Measurements from ENCODE around the gene CTU2.

Gene CTU2

DNA sequence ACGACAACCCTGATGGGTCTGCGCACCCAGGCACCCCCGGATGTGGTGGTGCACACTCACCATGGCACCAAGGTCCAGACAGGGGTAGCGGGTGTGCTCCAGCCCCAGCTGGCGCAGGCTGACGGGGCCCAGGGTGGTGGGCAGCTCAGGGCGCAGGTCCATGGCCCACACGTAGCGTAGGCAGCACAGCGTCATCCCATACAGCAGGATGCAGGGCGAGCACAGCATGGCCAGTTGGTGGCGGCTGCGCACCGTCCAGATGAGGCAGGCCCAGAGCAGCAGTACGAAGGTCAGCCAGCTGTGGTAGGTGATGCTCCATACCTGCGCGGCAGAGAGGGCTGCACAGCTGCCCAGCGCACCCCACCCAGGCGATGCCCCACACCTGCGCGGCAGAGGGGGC lies 29.8 kb downstream of the CTU2 start:
- intact Hi-C loops (cut with DNase I): loop anchor here (2.0 to 5.0 kb wide), 2 partner anchors 49 to 66 kb away; partner anchors contain the start of genes CDT1 and PIEZO1
- no peak for DNase-seq

- intact Hi-C loops (cut with DNase I): loop anchor here (2.0 to 5.0 kb wide), 2 partner anchors 48 to 66 kb away; partner anchors contain the start of genes CDT1 and PIEZO1
- DNase-seq: no peak
Measured at GRCh38 chr16:88736496-88736895, 30.2 kb downstream of the CTU2 start.

DNA sequence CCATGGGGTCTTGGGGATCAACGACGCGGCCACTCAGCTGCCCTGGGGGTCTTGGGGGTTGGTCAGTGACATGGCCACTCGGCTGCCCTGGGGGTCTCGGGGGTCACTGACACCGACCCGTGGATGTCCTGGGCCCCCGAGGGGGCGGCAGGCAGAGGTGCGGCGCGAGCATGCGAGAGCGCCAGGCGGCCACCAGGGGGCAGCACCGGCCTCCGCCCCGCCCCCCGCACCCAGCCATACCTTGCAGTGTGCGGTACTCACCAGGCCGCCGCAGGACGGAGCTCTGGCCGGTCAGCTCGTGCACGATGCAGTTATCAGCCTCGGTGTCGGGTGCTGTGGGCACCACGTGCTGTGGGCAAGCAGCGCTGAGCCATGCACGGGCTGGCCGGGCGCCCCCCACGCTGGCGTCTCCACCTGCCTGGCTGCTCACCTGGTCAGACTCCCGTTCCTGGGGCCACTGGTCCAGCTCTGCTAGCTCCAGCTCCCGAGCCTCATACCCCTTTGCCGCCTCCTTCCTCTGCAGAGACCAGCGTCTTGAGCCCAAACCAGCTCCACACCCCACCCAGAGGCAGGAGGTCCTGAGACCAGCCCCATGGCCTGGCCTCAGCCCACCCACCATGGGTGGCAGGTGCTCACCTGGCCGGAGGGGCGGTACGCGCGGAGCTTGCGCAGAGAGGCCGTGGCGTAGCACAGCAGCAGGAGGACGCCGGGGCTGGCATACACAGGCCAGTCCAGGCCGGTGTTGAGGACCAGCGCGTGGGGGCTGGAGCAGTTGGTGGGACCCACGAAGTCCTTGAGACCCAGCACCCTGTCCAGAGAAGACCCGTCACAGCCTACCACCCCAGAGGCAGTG lies 31.2 kb downstream of the CTU2 start:
- intact Hi-C loops (cut with DNase I): loop anchor here (2.0 to 5.0 kb wide), 2 partner anchors 47 to 65 kb away; partner anchors contain the start of genes CDT1 and PIEZO1
- peak in 41 of 42 donors; percentile 19 to 87 (median 65) for DNase-seq

DNA sequence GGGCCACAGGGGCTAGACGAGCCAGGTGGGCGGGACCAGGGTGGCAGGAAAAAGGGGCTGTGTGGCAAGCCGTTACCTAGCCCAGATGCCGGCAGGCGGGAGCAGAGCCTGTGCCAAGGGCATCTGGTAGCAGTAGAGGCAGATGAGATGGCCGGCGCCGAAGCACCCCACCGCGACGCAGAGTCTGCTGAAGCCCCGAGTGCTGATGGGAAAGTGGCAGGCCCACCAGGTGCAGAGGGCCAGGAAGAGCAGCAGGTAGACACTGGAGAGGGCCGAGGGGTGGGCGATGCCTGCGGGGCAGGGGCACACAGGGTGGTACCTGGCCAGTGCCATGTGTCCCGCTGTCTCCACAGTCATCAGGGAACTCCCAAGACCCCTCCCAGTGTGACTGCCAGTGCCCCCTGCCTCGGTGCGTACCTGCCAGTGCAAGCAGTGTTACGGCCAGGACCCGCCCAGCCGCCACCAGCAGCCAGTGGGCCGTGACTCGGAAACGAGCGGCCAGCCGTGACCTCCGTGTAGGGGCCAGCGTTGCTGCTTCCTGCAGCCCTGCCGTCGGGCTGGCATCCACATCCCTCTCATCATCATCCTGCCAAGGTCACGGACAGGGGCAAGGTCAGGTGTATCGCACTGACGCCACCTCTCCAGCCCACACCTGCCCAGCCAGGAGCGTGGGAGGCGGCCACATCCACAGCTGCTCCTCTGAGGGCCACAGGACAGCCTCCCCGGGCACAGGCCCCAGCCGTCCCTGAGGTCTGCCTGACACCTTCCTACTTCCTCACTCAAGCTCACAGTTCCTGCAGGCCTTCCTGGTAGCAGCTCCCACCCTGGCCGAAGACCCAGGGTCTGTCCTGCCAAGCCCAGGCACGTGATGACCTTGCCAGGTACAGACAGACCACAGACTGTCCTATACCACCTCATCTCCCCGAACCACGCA lies 32.1 kb downstream of the CTU2 start:
- DNase-seq: no peak
- intact Hi-C loops (cut with DNase I): loop anchor here (5.0 kb wide), 1 partner anchor 64 kb away; the partner anchor contains the start of gene CDT1

DNA sequence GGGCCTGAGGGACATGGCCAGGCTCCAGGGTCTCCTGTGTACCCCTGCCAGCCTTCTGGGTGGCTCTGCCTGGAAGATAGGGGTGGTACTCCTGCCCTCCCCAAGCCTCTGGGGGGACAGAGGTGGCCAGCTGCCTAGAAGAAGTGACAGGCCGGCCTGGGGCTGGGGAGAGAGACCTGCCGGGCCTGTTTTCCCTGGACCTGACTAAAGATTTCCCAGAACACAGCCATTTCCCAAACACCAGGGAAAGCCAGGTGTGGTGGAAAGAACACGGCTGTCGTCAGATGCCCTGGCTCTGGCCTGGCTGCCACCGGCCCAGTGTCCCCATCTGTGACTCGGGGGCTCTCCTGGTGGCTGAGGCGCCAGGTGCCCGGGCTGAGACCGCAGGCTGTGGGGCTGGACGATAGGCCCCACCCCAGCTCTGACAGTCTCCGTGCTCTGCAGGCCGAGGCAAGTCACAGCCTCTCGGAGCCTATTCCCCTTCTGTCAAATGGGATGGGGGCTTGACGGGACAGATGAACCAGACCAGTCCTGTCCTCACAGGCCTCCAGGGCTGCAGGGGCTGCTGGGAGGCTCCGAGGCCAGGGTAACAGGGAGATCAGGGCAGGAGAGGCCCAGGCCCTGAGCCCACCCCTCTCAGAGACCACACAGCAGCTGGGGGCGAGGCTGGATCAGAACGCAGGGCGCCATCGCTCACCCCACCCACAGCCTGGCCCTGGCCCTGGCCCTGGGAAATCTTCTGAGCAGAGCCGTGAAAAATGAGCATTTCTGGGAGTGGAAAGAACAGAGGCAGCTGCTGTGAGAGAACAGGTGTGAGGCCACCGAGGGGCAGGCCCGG lies 33.1 kb downstream of the CTU2 start:
- intact Hi-C loops (cut with DNase I): loop anchor here (5.0 kb wide), 1 partner anchor 63 kb away; the partner anchor contains the start of gene CDT1
- no peak for DNase-seq

DNA sequence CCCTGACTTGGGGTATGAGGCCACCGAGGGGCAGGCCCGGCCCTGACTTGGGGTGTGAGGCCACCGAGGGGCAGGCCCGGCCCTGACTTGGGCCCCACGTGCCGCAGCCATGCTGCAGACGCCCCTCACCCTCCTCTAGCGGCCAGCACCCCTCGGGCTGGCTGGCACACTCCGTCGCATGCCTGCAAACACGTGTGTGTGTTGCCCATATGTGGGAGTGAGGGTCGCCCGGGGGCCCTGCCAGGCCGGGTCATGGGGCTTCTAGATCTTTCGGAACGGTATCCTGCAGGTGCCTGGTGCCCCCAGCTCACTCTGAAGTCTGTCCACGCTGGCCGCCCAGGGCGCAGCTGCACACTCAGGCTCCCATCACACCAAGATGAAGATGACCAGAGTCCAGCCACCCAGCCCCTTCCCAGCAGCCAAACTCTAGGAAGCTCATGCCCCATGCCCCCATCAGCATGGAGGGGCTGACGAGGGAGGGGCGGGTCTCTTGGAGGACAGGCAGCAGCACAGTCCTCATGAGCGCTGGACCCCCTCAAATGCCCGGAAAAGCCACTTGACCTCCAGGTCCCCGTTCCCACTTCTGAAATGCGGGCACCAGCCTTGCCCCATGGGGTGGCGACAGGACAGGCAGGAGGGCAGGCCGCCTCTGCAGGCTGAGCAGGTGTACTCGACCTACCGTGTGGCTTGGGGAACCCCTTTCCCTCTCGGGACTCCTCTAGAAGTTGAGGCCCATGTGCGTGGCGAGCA lies 33.8 kb downstream of the CTU2 start:
- intact Hi-C loops (cut with DNase I): loop anchor here (5.0 kb wide), 1 partner anchor 62 kb away; the partner anchor contains the start of gene CDT1
- no peak for DNase-seq

GRCh38 chr16:88740727-88741055 lies 34.4 kb downstream of the CTU2 start:
- intact Hi-C loops (cut with DNase I): no loop called here
- DNase-seq: no peak

DNA sequence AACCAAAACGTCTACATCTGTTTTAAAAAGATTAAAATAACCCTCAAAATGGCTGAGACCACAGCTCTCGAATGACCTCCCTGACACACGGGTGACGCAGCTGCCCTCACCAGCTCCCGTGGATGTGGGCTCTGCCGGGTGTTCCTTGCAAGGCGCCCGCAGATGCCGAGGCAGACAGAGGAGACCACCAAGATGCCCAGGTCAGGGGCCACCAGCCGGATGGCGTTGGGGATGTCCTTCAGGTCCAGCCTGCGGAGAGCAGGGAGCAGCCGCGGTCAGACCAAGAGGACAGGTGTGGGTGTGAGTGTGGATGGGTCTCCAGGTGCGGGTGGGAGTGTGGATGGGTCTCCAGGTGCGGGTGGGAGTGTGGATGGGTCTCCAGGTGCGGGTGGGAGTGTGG lies 35.1 kb downstream of the CTU2 start:
- intact Hi-C loops (cut with DNase I): no loop called here
- DNase-seq: no peak

DNA sequence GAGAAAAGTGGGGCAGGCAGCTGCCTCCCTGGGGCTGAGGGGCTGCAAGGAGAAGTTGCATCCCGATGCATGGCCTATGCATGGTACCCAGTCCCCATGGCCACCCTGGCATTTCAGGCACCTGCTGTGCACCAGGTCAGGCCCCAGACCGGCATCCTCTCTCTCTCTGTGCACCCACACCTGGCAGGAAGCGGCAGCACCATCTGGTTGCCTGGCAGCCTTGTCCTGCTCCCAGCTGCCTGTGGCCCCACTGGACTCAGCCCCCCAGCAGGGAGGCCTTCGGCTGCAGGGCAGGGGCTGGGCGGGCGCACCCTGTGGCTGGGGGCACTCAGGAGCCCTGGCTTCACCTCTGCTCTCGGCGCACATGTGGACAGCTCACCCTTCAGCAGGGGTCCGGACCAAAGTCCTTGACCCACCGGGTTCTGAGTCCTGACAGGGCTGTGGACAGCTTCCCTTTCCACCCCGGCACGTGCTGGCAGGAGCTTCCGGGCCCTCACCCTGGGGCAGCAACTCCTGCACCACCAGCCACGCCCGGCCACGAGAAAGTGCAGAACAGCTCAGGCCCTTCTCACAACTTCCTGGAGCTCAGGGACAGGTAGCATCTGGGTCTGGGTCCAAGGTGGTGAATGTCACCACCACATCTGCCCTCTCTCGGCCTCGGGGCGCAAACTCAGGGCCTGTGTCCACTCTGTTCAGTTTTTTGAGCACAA lies 36.7 kb downstream of the CTU2 start:
- intact Hi-C loops (cut with DNase I): loop anchor here (2.0 kb wide), 1 partner anchor 46 kb away; no protein-coding TSS in a partner anchor
- no peak for DNase-seq

DNA sequence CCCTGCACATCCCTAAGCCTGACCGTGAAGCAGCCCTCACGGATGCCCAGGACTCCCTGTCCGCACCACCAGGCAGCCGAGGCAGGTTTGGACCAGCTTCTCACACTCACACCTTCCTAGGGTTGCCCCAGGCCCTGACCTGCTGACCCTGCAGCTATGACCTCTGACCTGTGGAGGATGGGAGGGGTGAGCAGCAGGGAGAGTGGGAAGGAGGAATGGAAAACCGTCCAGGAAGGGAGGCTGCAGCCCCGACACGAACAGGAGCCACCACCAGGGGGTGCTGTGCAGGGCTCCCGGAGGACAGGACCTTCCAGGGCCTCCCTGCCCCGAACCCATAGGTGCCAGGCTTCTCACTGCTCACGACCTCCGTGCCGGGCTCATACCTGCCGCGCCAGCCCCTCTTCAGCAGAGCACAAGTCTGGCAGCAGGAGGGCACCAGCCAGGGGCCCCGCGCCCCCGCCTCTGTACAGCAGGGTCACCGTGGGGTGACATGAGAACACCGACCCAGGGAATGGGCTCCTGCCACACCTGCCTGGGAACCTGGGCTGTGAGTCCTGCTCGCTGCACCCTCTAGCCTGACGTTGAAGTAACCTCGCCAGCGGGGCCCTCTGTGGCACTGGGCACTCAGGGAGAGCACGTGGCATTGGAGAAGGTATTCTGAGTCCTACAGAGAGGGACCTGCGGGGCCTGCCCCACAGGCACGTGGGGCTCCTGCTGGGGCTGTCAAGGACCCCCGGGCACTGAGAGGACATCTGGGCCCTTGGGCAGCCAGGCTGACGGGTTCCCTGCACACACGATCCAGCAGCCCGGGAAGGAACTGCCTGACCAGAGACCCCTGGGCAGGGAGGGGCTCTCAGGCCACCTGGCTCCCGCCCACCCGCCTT lies 37.6 kb downstream of the CTU2 start:
- intact Hi-C loops (cut with DNase I): loop anchor here (2.0 kb wide), 1 partner anchor 45 kb away; no protein-coding TSS in a partner anchor
- DNase-seq: peak; percentile 47 to 92 (median 79)

DNA sequence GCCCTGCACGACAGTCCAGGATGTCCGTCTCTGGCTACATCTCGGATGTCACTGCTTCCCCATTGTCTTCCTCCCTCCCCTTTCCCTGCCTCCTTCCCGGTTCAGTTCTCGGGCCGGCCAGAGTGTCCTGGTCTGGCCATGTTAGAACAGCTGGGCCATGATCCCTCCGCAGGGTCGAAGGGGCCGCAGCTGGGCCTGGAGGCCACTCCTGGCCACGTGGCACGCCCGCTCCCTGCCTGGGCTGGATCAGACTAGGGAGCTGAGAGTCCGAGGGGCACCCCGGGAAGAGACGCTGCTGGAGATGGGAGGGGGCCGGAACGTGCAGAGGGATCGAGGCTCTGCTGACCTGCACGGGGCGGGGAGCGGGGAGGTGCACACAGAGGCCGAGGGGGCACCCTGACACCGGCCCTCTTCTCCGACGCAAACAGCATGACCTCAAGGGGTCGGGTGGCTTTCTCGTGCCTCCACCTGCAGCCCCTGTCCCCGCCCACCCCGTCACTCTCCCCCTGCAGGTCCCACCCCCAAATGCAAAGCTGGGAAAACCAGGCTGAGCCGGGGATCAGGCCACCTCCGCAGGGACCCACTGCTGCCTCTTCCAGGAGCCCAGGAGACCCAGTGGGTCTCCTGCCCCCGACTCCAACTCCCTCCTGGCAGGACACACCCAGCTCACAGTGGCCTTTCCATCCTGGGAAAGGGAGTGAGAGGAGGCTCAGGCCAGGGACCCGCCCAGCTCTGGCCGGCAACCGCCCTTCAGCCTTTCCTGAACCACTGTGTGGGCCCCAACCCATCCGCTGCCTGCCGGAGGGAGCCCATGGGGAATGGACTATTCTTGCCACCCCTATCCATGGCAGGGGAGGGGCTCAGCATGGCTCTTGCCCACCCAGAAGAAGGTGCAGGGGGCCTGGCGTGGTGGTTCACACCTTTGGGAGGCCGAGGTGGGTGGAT lies 38.5 kb downstream of the CTU2 start:
- intact Hi-C loops (cut with DNase I): no loop called here
- DNase-seq: no peak

- intact Hi-C loops (cut with DNase I): no loop called here
- peak in 3 of 42 donors; percentile 22 to 56 (median 47) for DNase-seq
Measured at GRCh38 chr16:88746506-88746905, 40.2 kb downstream of the CTU2 start.

GRCh38 chr16:88747588-88748301 lies 41.4 kb downstream of the CTU2 start:
- no peak for DNase-seq
- intact Hi-C loops (cut with DNase I): no loop called here

DNA sequence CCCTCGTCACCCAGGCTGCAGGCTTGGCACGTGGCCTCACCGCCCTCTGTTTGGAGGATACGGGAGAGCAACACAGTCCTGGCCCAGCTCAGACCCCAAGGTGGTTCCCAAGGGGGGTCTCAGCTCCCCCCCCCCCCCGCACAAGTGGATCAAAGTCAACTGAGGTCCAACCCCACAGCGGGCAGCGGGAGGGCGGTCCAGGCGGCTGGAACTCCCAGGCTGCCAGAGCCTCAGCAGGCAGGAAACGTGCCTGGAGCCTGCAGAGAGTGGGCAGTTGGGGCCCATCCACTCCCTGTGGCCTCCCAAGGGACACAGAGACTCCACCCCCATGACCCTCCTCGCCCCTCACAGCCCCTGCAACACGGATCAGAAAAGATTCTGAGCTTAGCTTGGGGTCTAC lies 42.1 kb downstream of the CTU2 start:
- DNase-seq: no peak
- intact Hi-C loops (cut with DNase I): no loop called here

DNA sequence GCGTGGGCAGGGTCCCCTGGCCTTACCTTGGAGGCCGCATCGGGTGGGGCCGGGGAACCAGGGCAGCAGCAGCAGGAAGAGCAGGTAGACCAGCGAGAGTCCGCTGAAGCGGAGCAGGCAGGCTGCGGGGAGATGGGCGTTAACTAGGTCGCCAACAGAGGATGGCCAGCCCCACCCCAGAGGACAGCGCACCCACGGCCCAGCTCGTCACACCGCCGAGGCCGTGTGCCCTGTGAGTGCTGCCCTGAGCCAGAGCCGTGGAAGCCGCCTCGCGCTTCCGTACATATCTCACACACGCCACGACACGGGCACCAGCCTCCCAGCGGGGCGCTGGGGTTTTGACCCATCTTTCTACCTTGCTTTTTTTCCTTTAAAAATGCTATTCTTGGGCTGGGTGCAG lies 43.1 kb downstream of the CTU2 start:
- intact Hi-C loops (cut with DNase I): no loop called here
- no peak for DNase-seq
